GM12878 (cell line): ENCODE data around the gene DLG1. TPM values are rescaled to one million over a fixed set of nuclear protein-coding genes. Genes with fewer than 3 reads are reported as not detected.

Experiments used
- ATAC-seq: fragments of 200-7000 bp; cut with Tn5 transposase; 3 replicates; pipeline ENCODE4 v1.9.1; 2020; ENCODE audit warnings: mild to moderate bottlenecking, moderate library complexity
- BruUV-seq: library from RNA; stranded (reverse); fragments of 400-500 nt; replicated peaks from 2 replicates; lab custom pipeline; 2021; lab: Mats Ljungman, UMichigan
- CTCF ChIA-PET: fragments of 300-600 bp; sonication (Branson Sonifier 250); formaldehyde crosslinking; extraction: SDS; loops from one replicate; lab custom pipeline; 2021; ENCODE audit warnings: inconsistent platforms; lab: Yijun Ruan, JAX
- POLR2A ChIA-PET: fragments of 350-600 bp; formaldehyde crosslinking; extraction: SDS; loops from one replicate; lab custom pipeline; 2021; ENCODE audit warnings: inconsistent platforms; lab: Charles Lee
- RAD21 ChIA-PET: fragments of 300-600 bp; sonication (Branson Sonifier 250); formaldehyde crosslinking; loops from one replicate; lab custom pipeline; 2023; ENCODE audit warnings: antibody characterized with exemption; ENCODE audit not compliant: unreplicated experiment; lab: Charles Lee
- SMC1A ChIA-PET: fragments of 300-600 bp; sonication (Branson Sonifier 250); formaldehyde crosslinking; loops from one replicate; lab custom pipeline; 2023; ENCODE audit not compliant: unreplicated experiment, uncharacterized antibody; lab: Charles Lee
- DNase-seq: peaks from one replicate; pipeline ENCODE4 v3.0.0-alpha.2; 2011; ENCODE audit warnings: low read depth, low spot score
- FAIRE-seq: peaks from 3 replicates; lab custom pipeline; 2011; peaks lifted over from hg19 to GRCh38; lab: Jason Lieb, UNC
- H2AFZ ChIP-seq: 2 replicates; pipeline ENCODE4 v1.6.0; 2011; ENCODE audit warnings: low read depth, low read length, control low read depth; ENCODE audit not compliant: control insufficient read depth
- H3K27ac ChIP-seq: 2 replicates; pipeline ENCODE4 v1.5.1; 2011; ENCODE audit warnings: control low read depth; ENCODE audit not compliant: control insufficient read depth, insufficient read depth
- H3K27me3 ChIP-seq, 2 experiments: replicated peaks in 1 of 2; 2 replicates each; pipeline versions ENCODE4 v1.6.0 to v1.6.1; 2011; ENCODE audit warnings: low read length in 1 of 2; ENCODE audit not compliant: control insufficient read depth in 2 of 2, insufficient read depth in 2 of 2
- H3K36me3 ChIP-seq, 2 experiments: 2 replicates each; pipeline ENCODE4 v1.5.1; 2011; ENCODE audit warnings: low read length in 1 of 2; ENCODE audit not compliant: control insufficient read depth in 2 of 2, insufficient read depth in 2 of 2
- H3K4me1 ChIP-seq: 2 replicates; pipeline ENCODE4 v1.6.1; 2011; ENCODE audit warnings: mild to moderate bottlenecking, low read length, moderate library complexity, mixed read lengths; ENCODE audit not compliant: control insufficient read depth, insufficient read depth
- H3K4me2 ChIP-seq: 2 replicates; pipeline ENCODE4 v1.6.0; 2011; ENCODE audit warnings: control low read depth; ENCODE audit not compliant: control insufficient read depth, insufficient read depth
- H3K4me3 ChIP-seq: fragments of 200-600 bp; sonication (generic); 2 replicates; pipeline ENCODE4 v1.5.1; 2016
- H3K79me2 ChIP-seq: 2 replicates; pipeline ENCODE4 v1.6.0; 2011; ENCODE audit warnings: low read length; ENCODE audit not compliant: control insufficient read depth, insufficient read depth
- H3K9ac ChIP-seq: 2 replicates; pipeline ENCODE4 v1.8.0; 2011; ENCODE audit warnings: low read length, control low read depth, mixed read lengths; ENCODE audit not compliant: control insufficient read depth, insufficient read depth
- H3K9me3 ChIP-seq: replicated peaks from 3 replicates; pipeline ENCODE4 v1.5.1; 2011; ENCODE audit warnings: mild to moderate bottlenecking, low read length; ENCODE audit not compliant: control insufficient read depth, insufficient read depth
- H4K20me1 ChIP-seq: 2 replicates; pipeline ENCODE4 v1.6.0; 2011; ENCODE audit not compliant: control insufficient read depth, insufficient read depth
- CHD2 ChIP-seq: IDR thresholded peaks from 2 replicates; pipeline ENCODE4 v1.6.1; 2011; ENCODE audit warnings: low read depth, low read length, improper control_type of control experiment, borderline replicate concordance
- E2F8 ChIP-seq: fragments of 450-650 bp; IDR thresholded peaks from 2 replicates; pipeline ENCODE4 v1.6.1; 2018; ENCODE audit warnings: mild to moderate bottlenecking, low read depth, moderate library complexity; ENCODE audit not compliant: partially characterized antibody
- IKZF1 ChIP-seq: fragments of 450-650 bp; conservative IDR thresholded peaks from 2 replicates; pipeline ENCODE4 v1.6.1; 2017; ENCODE audit warnings: antibody characterized with exemption, mild to moderate bottlenecking
- IKZF2 ChIP-seq, 2 experiments: fragments of 450-650 bp; IDR thresholded peaks; 2 replicates each; pipeline ENCODE4 v1.6.1; 2017; ENCODE audit warnings: mild to moderate bottlenecking in 2 of 2, moderate library complexity in 2 of 2
- MLLT1 ChIP-seq: fragments of 450-650 bp; IDR thresholded peaks from 2 replicates; pipeline ENCODE4 v1.6.1; 2016; ENCODE audit warnings: mild to moderate bottlenecking
- MYB ChIP-seq: fragments of 150-350 bp; IDR thresholded peaks from 2 replicates; pipeline ENCODE4 v1.6.1; 2014; ENCODE audit warnings: mild to moderate bottlenecking, low read depth, low read length, borderline replicate concordance
- PML ChIP-seq: IDR thresholded peaks from 2 replicates; pipeline ENCODE4 v1.6.1; 2012; ENCODE audit warnings: low read length, inconsistent platforms
- POLR2AphosphoS5 ChIP-seq: IDR thresholded peaks from 2 replicates; pipeline ENCODE4 v1.6.1; 2011; ENCODE audit warnings: mild to moderate bottlenecking, low read length, inconsistent platforms
- SIN3A ChIP-seq: IDR thresholded peaks from 2 replicates; pipeline ENCODE4 v1.6.1; 2012; ENCODE audit warnings: low read depth, low read length, improper control_type of control experiment
- YY1 ChIP-seq: IDR thresholded peaks from 2 replicates; pipeline ENCODE4 v1.6.1; 2011; ENCODE audit warnings: low read depth, mild to moderate bottlenecking, low read length
- WGBS: methylation state at CpG from one replicate; pipeline ENCODE4 v1.1.6; 2016; ENCODE audit warnings: low lambda C conversion rate; ENCODE audit not compliant: insufficient replicate concordance, insufficient coverage; ENCODE audit errors: missing lambda C conversion rate; 5-methylcytosine and 5-hydroxymethylcytosine counted together
- in situ Hi-C: fragments of 300-500 bp; cut with MboI; formaldehyde crosslinking; loops from 9 replicates; pipeline ENCODE4 v1.14.3; 2018; ENCODE audit warnings: mixed read lengths
- intact Hi-C: fragments of 100-400 bp; cut with micrococcal nuclease; formaldehyde crosslinking; loops from one replicate; pipeline ENCODE4 v1.14.2; 2022; ENCODE audit not compliant: unreplicated experiment
- polyA plus RNA-seq, 11 experiments: library from polyadenylated mRNA; depleted of rRNA in 4 of 11; unstranded in 6 of 11; stranded (reverse) in 5 of 11; fragments of >200 nt; fragmentation: Nextera tagmentation in 4 of 11; fragmentation: Illumina TruSeq in 1 of 11; extraction: Ambion mirVana in 4 of 11; extraction: Trizol in 1 of 11; gene quantifications; 1 replicate in 1 of 11; 2 replicates in 10 of 11; pipeline versions ENCODE4 v1.2.1 to v1.2.3, GENCODE V29; 2011 to 2016; ENCODE audit warnings: inconsistent platforms in 2 of 11, missing spikeins in 2 of 11, low read depth in 1 of 11
- total RNA-seq, 4 experiments: library from RNA; depleted of rRNA in 3 of 4; stranded (reverse); fragments of >200 nt in 3 of 4; fragmentation: Illumina TruSeq in 1 of 4; extraction: Trizol in 1 of 4; gene quantifications; 2 replicates each; pipeline versions ENCODE4 v1.2.1 to v1.2.3, GENCODE V29; 2013 to 2021

Gene DLG1
- total and polyA plus RNA-seq, 10 of the 15 experiments (the other 5 are each of a cell fraction or from before 2014, with no cell fraction given): 9.2 to 63.1 (median 40.1) TPM

GRCh38 chr3:197001972-197002700 is 296.3 kb downstream of the DLG1 start:
- CTCF ChIA-PET: interaction anchor here (0.6 to 6.2 kb wide), 7 partner anchors 21 to 255 kb away, joined by 3 to 45 read pairs (median 11); partner anchors contain the start of gene MELTF
- TSS peak; percentile 89 for BruUV-seq

More at GRCh38 chr3:197001972-197002700, 296.3 kb downstream of the DLG1 start:
- Histone ChIP-seq H3K9me3 (no peaks in the 10 kb centered on the region; the same call in 2 of the 3 replicates), H2AFZ (peak overlapping the region; percentile 80), H3K36me3 (no peaks in the 10 kb centered on the region), H3K27me3 (no peaks in the 10 kb centered on the region), H4K20me1 (no peaks in the 10 kb centered on the region), H3K4me2 (peak overlapping the region; percentile 86)
- intact Hi-C loops: loop anchor here (1.0 kb wide), 1 partner anchor 185 kb away; no protein-coding TSS in a partner anchor
- RAD21 ChIA-PET: interaction anchor here (1.0 to 4.3 kb wide), 7 partner anchors 19 to 187 kb away, joined by 3 to 48 read pairs (median 5); partner anchors contain the start of gene MELTF
- SMC1A ChIA-PET: interaction anchor here (0.6 to 4.6 kb wide), 5 partner anchors 11 to 185 kb away, joined by 3 to 33 read pairs (median 5); partner anchors contain the start of gene MELTF
- TF ChIP-seq IKZF2 (IDR thresholded peaks at IDR 0.05): peak in 1 of 2 experiments; percentile 29; a peak in 2 of 4 replicates
- TF ChIP-seq E2F8: peak; percentile 3
- TF ChIP-seq POLR2AphosphoS5: peak; percentile 19; the same call in 1 of the 2 replicates
- peak; percentile 51 for TF ChIP-seq IKZF1
- TF ChIP-seq MYB: no peak
- TF ChIP-seq YY1: peak; percentile 7; the same call in 1 of the 2 replicates
- no peak for TF ChIP-seq CHD2
- peak; percentile 62; the same call in 1 of the 2 replicates for TF ChIP-seq MLLT1
- 0 out of 2 replicates have a peak, but pooled peaks have one; percentile 17 for TF ChIP-seq SIN3A
- no peak for TF ChIP-seq PML
- TF ChIP-seq, all 136 proteins: peak for 7
- in situ Hi-C loops: no loop called here
- Histone ChIP-seq H3K4me1 (peaks cover 9% of the 10 kb centered on the region), H3K4me3 (peak overlapping the region; percentile 71), H3K27ac (peak overlapping the region; percentile 70), H3K79me2 (no peaks in the 10 kb centered on the region), H3K9ac (peak overlapping the region; percentile 79)
- ATAC-seq (peak; percentile 40), DNase-seq (no peak), FAIRE-seq (no peak)
- POLR2A ChIA-PET: interaction anchor here (1.0 to 2.9 kb wide), 3 partner anchors 21 to 28 kb away, joined by 3 to 13 read pairs (median 8); no protein-coding TSS in a partner anchor
- 26% methylated on average over 47 of the region's 55 CpGs for WGBS
